ENCODE data around the gene CIDEC.

CIDEC gene

DNA sequence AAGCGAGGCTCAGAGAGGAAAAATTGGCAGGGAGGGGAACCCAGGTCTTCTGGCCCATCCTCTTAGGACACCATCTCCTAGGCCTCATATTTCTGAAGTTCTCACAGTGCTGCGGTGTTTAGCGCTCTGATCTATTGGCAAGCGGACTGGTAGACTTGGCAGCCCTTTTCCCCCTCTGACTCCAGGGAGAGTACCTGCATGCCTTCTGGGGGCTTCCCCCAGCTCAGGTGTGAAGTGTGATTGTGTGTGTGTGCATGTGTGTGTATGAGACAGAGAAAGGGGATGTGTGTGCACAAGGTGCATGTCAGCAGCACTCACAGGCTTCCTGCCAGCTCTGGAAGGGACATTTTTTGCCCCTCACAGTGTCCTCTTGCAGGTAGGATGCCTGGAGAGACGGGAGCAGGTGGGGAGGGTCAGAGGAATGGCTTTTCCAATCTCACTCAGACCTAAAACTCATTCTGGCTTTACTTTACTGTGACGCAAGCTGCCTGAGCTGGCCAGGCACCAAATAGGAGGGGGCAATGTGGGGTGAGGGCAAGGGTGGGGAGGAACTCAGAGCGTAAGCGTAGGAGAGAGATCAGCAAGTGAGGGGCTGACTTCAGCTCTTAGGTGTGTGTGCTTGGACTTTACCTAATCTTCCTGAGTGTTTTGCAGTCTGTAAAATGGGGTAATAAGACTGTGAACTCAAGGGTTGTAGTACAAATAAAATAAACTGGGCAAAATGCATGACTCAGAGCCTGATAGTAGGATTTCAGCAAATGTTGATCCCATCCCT lies 18.6 kb upstream of the CIDEC start (continued):
- TF ChIP-seq, protein P1, sequence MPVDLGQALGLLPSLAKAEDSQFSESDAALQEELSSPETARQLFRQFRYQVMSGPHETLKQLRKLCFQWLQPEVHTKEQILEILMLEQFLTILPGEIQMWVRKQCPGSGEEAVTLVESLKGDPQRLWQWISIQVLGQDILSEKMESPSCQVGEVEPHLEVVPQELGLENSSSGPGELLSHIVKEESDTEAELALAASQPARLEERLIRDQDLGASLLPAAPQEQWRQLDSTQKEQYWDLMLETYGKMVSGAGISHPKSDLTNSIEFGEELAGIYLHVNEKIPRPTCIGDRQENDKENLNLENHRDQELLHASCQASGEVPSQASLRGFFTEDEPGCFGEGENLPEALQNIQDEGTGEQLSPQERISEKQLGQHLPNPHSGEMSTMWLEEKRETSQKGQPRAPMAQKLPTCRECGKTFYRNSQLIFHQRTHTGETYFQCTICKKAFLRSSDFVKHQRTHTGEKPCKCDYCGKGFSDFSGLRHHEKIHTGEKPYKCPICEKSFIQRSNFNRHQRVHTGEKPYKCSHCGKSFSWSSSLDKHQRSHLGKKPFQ (tag by site-specific recombination; IDR thresholded peaks at IDR 0.05) = 0 out of 2 replicates have a peak, but pooled peaks have one; percentile 45
- TF ChIP-seq HOXD13 (CRISPR knock-in tag; IDR thresholded peaks at IDR 0.05; ENCODE audit: borderline replicate concordance) = no peak
- TF ChIP-seq ZNF629 (tag by site-specific recombination; IDR thresholded peaks at IDR 0.05) = 0 out of 2 replicates have a peak, but pooled peaks have one; percentile 24
- no peak for TF ChIP-seq ZNF837 (tag by site-specific recombination; IDR thresholded peaks at IDR 0.05)
- TF ChIP-seq ZNF2 (tag by site-specific recombination; IDR thresholded peaks at IDR 0.05) = no peak
- TF ChIP-seq, protein P2, sequence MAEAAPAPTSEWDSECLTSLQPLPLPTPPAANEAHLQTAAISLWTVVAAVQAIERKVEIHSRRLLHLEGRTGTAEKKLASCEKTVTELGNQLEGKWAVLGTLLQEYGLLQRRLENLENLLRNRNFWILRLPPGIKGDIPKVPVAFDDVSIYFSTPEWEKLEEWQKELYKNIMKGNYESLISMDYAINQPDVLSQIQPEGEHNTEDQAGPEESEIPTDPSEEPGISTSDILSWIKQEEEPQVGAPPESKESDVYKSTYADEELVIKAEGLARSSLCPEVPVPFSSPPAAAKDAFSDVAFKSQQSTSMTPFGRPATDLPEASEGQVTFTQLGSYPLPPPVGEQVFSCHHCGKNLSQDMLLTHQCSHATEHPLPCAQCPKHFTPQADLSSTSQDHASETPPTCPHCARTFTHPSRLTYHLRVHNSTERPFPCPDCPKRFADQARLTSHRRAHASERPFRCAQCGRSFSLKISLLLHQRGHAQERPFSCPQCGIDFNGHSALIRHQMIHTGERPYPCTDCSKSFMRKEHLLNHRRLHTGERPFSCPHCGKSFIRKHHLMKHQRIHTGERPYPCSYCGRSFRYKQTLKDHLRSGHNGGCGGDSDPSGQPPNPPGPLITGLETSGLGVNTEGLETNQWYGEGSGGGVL (tag by site-specific recombination; IDR thresholded peaks at IDR 0.05) = peak; percentile 79
- no peak for TF ChIP-seq ZNF211 (tag by site-specific recombination; IDR thresholded peaks at IDR 0.05; ENCODE audit: low read depth)
- TF ChIP-seq ZNF184 (tag by site-specific recombination; IDR thresholded peaks at IDR 0.05) = no peak
- no peak for TF ChIP-seq ZNF529 (tag by site-specific recombination; IDR thresholded peaks at IDR 0.05; ENCODE audit: insufficient replicate concordance)
- no peak for TF ChIP-seq SALL2 (tag by site-specific recombination; IDR thresholded peaks at IDR 0.05; ENCODE audit: borderline replicate concordance)
- TF ChIP-seq, protein P3, sequence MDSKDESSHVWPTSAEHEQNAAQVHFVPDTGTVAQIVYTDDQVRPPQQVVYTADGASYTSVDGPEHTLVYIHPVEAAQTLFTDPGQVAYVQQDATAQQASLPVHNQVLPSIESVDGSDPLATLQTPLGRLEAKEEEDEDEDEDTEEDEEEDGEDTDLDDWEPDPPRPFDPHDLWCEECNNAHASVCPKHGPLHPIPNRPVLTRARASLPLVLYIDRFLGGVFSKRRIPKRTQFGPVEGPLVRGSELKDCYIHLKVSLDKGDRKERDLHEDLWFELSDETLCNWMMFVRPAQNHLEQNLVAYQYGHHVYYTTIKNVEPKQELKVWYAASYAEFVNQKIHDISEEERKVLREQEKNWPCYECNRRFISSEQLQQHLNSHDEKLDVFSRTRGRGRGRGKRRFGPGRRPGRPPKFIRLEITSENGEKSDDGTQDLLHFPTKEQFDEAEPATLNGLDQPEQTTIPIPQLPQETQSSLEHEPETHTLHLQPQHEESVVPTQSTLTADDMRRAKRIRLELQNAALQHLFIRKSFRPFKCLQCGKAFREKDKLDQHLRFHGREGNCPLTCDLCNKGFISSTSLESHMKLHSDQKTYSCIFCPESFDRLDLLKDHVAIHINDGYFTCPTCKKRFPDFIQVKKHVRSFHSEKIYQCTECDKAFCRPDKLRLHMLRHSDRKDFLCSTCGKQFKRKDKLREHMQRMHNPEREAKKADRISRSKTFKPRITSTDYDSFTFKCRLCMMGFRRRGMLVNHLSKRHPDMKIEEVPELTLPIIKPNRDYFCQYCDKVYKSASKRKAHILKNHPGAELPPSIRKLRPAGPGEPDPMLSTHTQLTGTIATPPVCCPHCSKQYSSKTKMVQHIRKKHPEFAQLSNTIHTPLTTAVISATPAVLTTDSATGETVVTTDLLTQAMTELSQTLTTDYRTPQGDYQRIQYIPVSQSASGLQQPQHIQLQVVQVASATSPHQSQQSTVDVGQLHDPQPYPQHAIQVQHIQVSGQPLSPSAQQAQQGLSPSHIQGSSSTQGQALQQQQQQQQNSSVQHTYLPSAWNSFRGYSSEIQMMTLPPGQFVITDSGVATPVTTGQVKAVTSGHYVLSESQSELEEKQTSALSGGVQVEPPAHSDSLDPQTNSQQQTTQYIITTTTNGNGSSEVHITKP (tag by site-specific recombination; IDR thresholded peaks at IDR 0.05) = peak; percentile 32; the same call in 1 of the 2 replicates
- no peak for TF ChIP-seq ZNF843 (tag by site-specific recombination; IDR thresholded peaks at IDR 0.05)
- TF ChIP-seq, protein P4, sequence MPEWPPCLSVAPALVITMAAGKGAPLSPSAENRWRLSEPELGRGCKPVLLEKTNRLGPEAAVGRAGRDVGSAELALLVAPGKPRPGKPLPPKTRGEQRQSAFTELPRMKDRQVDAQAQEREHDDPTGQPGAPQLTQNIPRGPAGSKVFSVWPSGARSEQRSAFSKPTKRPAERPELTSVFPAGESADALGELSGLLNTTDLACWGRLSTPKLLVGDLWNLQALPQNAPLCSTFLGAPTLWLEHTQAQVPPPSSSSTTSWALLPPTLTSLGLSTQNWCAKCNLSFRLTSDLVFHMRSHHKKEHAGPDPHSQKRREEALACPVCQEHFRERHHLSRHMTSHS (tag by site-specific recombination; IDR thresholded peaks at IDR 0.05) = no peak
- no peak for TF ChIP-seq ZNF23 (tag by site-specific recombination; IDR thresholded peaks at IDR 0.05; ENCODE audit: borderline replicate concordance)
- TF ChIP-seq KLF7 (tag by site-specific recombination; IDR thresholded peaks at IDR 0.05; ENCODE audit: borderline replicate concordance) = no peak
- TF ChIP-seq ZNF202 (tag by site-specific recombination; IDR thresholded peaks at IDR 0.05; ENCODE audit: borderline replicate concordance) = no peak
- TF ChIP-seq, protein P5, sequence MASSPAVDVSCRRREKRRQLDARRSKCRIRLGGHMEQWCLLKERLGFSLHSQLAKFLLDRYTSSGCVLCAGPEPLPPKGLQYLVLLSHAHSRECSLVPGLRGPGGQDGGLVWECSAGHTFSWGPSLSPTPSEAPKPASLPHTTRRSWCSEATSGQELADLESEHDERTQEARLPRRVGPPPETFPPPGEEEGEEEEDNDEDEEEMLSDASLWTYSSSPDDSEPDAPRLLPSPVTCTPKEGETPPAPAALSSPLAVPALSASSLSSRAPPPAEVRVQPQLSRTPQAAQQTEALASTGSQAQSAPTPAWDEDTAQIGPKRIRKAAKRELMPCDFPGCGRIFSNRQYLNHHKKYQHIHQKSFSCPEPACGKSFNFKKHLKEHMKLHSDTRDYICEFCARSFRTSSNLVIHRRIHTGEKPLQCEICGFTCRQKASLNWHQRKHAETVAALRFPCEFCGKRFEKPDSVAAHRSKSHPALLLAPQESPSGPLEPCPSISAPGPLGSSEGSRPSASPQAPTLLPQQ (tag by site-specific recombination; IDR thresholded peaks at IDR 0.05) = no peak
- no peak for TF ChIP-seq ZNF791 (tag by site-specific recombination; IDR thresholded peaks at IDR 0.05)
- TF ChIP-seq ZNF747 (tag by site-specific recombination; IDR thresholded peaks at IDR 0.05) = no peak
- no peak for TF ChIP-seq ZNF354C (tag by site-specific recombination; IDR thresholded peaks at IDR 0.05; ENCODE audit: borderline replicate concordance, low read depth)
- TF ChIP-seq ZNF473 (tag by site-specific recombination; IDR thresholded peaks at IDR 0.05) = no peak
- peak; percentile 84; the same call in 1 of the 2 replicates for TF ChIP-seq ZNF664 (tag by site-specific recombination; IDR thresholded peaks at IDR 0.05)
- TF ChIP-seq, protein P6, sequence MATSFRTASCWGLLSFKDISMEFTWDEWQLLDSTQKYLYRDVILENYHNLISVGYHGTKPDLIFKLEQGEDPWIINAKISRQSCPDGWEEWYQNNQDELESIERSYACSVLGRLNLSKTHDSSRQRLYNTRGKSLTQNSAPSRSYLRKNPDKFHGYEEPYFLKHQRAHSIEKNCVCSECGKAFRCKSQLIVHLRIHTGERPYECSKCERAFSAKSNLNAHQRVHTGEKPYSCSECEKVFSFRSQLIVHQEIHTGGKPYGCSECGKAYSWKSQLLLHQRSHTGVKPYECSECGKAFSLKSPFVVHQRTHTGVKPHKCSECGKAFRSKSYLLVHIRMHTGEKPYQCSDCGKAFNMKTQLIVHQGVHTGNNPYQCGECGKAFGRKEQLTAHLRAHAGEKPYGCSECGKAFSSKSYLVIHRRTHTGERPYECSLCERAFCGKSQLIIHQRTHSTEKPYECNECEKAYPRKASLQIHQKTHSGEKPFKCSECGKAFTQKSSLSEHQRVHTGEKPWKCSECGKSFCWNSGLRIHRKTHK (tag by site-specific recombination; IDR thresholded peaks at IDR 0.05) = no peak
- TF ChIP-seq ZNF677 (tag by site-specific recombination; IDR thresholded peaks at IDR 0.05) = no peak
- no peak for TF ChIP-seq GLIS1 (tag by site-specific recombination; IDR thresholded peaks at IDR 0.05)
- TF ChIP-seq, protein P7, sequence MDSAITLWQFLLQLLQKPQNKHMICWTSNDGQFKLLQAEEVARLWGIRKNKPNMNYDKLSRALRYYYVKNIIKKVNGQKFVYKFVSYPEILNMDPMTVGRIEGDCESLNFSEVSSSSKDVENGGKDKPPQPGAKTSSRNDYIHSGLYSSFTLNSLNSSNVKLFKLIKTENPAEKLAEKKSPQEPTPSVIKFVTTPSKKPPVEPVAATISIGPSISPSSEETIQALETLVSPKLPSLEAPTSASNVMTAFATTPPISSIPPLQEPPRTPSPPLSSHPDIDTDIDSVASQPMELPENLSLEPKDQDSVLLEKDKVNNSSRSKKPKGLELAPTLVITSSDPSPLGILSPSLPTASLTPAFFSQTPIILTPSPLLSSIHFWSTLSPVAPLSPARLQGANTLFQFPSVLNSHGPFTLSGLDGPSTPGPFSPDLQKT (IDR thresholded peaks at IDR 0.05; ENCODE audit: borderline replicate concordance, low read depth, low read length) = no peak
